Measurements from ENCODE around the gene DOCK1.

DOCK1 gene

DNA sequence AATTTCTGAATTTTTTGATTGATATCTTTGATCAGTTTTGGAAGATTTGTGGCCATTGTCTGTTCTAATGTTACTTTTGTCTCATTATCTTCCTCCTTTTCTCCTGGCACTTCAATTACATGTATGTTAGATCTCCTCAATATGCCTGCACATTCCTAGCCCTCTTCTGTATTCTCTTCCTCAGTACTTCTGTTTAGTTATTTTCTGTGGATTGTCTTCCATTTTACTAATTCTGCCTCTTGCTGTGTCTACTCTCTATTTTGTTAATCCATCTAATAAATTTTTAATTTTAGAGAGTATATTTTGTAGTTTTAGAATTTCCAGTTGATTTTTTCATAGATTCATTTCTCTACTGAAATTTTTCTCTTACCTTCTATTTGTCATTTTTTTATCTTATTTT is 154.1 kb downstream of the DOCK1 start:
- in situ Hi-C loops (cut with MboI; ENCODE audit: low sequenced_read_pairs, unreplicated experiment): no loop called here
- no peak for TF ChIP-seq CTCF (IDR thresholded peaks at IDR 0.05; ENCODE audit: borderline replicate concordance, control extremely low read depth, extremely low read depth, insufficient read depth, missing control alignments)
- DNase-seq (ENCODE audit: low spot score): no peak

- in situ Hi-C loops (cut with MboI; ENCODE audit: low sequenced_read_pairs, unreplicated experiment): no loop called here
- DNase-seq (ENCODE audit: low spot score): no peak
- no peak for TF ChIP-seq CTCF (IDR thresholded peaks at IDR 0.05; ENCODE audit: borderline replicate concordance, control extremely low read depth, extremely low read depth, insufficient read depth, missing control alignments)
Observed at GRCh38 chr10:127063762-127064161, 158.5 kb downstream of the DOCK1 start.

DNA sequence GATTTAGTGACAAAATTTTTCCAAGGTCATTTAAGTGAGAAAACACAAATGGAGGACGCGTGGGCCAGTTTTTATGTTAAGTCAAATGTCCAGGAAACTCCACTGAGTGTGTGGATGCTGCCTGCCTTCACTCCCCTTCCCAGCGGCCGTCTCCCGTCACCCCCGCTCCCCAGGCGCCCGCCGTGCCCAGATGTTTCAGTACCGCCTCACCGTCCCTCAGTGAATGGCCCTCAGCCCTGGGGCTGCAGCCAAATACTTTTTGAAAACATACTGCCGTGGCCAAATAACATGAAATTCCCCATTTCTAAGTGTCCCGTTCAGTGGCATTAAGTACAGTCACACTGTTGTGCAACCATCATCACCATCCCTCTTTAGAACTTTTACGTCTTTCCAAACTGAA is 159.2 kb downstream of the DOCK1 start:
- in situ Hi-C loops (cut with MboI; ENCODE audit: low sequenced_read_pairs, unreplicated experiment): no loop called here
- TF ChIP-seq CTCF (IDR thresholded peaks at IDR 0.05; ENCODE audit: borderline replicate concordance, control extremely low read depth, extremely low read depth, insufficient read depth, missing control alignments): no peak
- DNase-seq (ENCODE audit: low spot score): no peak

DNA sequence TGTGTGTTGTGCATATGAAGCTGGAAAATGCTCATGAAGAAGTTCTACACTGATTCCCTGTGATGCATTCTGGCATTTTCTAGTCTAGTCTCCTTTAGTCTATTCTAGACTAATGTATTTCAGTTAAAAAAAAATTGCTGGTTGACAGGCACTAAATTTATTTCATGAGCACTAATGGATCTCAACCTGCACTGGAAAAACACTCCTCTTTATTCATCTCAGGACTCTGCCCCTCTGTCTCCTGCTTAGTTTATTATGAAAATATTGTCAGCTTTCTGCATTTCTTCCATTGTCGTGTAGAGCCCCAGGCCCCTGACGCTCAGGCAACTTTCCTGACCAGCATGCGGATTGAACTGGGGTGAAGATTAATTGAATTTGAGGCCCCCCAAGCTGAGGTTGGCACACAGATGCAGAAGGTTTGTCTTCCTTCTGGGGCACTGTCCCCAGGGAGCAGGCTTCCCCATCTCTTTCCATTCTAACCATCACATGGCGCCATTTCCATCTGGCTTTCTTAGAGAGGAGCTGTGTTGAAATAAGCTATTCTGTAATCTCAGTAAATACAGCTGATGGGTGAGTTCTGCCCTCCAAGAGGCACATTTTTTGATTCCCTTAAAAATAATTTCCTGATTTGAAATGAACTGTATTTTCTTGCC is 162.4 kb downstream of the DOCK1 start:
- TF ChIP-seq CTCF (IDR thresholded peaks at IDR 0.05; ENCODE audit: borderline replicate concordance, control extremely low read depth, extremely low read depth, insufficient read depth, missing control alignments): no peak
- DNase-seq (ENCODE audit: low spot score): no peak
- in situ Hi-C loops (cut with MboI; ENCODE audit: low sequenced_read_pairs, unreplicated experiment): no loop called here

GRCh38 chr10:127068485-127068884 is 163.3 kb downstream of the DOCK1 start:
- TF ChIP-seq CTCF (IDR thresholded peaks at IDR 0.05; ENCODE audit: borderline replicate concordance, control extremely low read depth, extremely low read depth, insufficient read depth, missing control alignments): no peak
- in situ Hi-C loops (cut with MboI; ENCODE audit: low sequenced_read_pairs, unreplicated experiment): no loop called here
- DNase-seq (ENCODE audit: low spot score): no peak

DNA sequence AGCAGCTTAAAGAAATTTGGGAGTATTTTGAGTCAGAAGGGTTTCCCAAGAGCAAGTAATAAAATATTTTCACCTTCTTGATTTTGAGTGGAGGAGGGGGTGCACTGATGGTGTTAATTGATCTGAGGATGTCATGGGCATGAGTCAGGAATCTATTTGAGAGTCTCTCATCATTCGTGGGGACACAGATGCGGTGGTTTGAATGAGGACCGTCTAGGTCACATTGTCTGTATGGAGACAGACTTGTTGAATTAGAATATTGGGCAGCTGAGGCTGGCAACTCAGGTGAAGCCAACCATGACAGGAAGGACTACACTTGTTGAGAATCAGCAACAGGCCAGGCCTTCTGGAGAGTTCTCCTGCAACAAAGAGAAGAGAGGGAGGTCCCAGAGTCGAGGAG is 164.2 kb downstream of the DOCK1 start:
- in situ Hi-C loops (cut with MboI; ENCODE audit: low sequenced_read_pairs, unreplicated experiment): no loop called here
- DNase-seq (ENCODE audit: low spot score): no peak
- no peak for TF ChIP-seq CTCF (IDR thresholded peaks at IDR 0.05; ENCODE audit: borderline replicate concordance, control extremely low read depth, extremely low read depth, insufficient read depth, missing control alignments)
